NCI-H2107 treated with DMSO at 0.1 percent for 48 hours (cell line): ENCODE results near the gene RPL35.
"Not testable (repeated sequence)": the region's sequence is repeated elsewhere in the genome, so short reads cannot be mapped to it uniquely, and the experiment has no call there.

Experiments used
- DNase-seq: peaks from one replicate; lab custom pipeline; 2025; ENCODE audit not compliant: unreplicated experiment; lab: John Stamatoyannopoulos, UW

RPL35 gene

DNA sequence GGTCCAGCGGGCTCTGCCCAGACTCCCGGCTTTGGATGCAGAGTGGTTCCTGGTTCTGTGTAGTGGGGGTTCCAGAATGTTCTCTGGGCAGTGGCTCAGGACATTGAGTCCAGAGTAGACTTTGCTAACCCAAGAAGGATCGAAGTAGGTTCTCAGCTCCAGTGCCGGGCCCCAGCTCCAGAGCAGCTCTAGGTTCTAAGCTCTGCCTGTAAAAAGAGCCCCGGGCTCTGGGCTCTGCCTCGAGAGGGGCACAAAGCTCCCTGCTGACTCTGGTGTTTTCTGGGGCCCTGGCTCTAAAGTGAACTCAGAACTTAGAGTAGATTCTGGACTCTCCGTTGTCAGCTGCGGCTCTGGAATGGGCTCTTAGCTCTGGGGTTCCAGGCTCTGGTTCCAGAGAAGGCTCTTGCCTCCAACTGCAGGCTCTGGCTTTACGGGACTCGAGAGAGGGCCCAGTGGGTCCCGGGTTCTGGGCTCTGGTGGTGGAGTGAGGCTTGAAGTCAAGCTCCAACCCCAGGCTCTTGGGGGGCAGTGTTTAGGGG lies 8.1 kb downstream of the RPL35 start:
- no peak for DNase-seq

GRCh38 chr9:124852829-124853531 lies 8.8 kb downstream of the RPL35 start, which contains the start of gene WDR38:
TSS of gene WDR38 (plus strand) at chr9:124853460. CDS start at chr9:124853532, 72 bp downstream.
- peak; percentile 26 for DNase-seq

GRCh38 chr9:124852121-124852828 lies 9.5 kb downstream of the RPL35 start:
- DNase-seq, result no peak

DNA sequence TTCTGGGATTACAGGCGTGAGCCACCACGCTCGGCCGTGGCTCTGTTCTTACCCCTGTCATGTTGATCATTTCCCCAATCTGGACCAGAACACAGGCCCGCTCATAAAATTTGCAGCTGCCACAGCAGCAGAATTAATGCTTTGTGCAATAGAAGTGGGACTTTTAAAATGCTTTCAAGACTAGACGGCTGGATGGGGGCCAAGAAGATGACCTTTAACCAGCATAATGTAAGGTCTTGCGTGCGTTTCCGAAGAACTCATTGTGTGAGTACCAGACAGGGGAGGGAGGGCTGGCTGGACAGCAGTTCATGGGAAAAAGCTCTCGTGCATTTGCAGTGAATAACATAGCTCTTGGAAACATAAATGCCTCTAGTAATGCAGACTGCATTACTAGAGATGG lies 12.0 kb downstream of the RPL35 start:
- no peak for DNase-seq

GRCh38 chr9:124846969-124847368 lies 14.8 kb downstream of the RPL35 start:
- no peak for DNase-seq

DNA sequence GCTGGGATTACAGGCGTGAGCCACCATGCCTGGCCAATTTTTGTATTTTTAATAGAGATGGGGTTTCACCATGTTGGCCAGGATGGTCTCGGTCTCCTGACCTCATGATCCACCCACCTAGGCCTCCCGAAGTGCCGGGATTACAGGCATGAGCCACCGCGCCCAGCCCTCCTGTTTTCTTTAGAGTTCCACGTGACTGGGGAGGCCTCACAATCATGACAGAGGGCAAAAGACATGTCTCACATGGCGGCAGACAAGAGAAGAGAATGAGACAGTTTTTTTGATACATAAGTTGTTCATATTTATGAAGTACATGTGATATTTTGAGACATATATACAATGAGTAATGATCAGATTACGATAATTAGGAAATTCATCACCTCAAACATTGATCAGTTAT lies 15.3 kb downstream of the RPL35 start:
- not testable (repeated sequence) for DNase-seq

DNA sequence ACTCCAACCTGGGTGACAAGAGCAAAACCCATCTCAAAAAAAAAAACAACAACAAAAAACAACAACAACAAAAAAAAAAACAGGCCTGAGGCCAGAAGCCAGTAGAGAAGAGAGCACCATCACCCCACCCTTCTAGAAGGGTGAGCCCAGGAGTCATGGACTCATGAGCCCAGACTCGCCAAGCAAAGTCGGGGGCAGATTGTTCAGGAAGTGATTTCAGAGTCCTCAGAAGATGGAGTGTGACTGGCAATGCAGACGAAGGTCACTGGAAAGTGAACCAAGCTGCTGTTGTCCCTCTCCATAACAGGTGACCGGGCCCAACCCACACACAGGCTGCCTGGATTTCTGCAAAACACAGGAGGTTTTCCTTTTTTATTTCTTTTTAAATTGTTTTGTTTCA lies 17.5 kb downstream of the RPL35 start:
- no peak for DNase-seq

- no peak for DNase-seq
Measured at GRCh38 chr9:124843456-124844034, 18.2 kb downstream of the RPL35 start.

DNA sequence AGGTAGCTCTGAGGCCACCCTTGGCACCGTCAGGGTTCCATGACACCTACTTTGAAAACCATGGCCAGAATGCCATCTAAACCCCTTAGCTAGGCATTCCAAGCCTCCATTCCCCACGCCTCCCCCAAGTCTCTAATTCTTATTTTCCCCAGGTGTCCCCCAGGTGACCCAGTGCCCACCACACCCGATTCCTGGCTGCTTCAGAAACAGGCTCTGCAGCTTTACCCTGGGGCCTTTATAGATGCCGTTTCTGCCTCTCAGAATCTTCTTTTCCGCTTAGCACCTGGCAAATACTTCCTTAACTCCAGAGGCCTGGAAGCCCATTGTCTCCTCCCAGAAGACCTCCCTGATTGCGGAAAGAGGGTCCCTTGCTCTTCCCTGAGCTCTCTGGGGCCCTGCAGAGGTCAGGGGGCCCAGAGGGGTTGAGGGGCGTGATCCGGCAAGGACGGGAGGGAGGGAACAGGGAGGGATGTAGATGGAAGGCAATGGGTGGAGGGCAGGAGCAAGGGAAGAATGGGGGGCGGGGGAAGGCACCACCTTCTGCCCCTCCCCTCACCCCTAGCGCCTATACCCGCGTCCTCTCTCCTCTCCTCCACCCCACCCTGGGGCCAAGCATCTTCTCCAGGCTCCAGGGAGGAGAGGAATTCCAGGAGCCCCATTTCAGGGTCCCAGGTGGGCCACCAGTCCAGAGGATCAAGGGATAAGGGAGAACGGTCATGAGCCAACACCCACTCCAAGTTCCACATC lies 20.5 kb downstream of the RPL35 start:
- no peak for DNase-seq

- no peak for DNase-seq
Measured at GRCh38 chr9:124840300-124840833, 21.4 kb downstream of the RPL35 start.

- no peak for DNase-seq
Measured at GRCh38 chr9:124839612-124840299, 22.0 kb downstream of the RPL35 start.

- not testable (repeated sequence) for DNase-seq
Measured at GRCh38 chr9:124838567-124839275, 23.0 kb downstream of the RPL35 start.

- not testable (repeated sequence) for DNase-seq
Measured at GRCh38 chr9:124838132-124838531, 23.6 kb downstream of the RPL35 start.

GRCh38 chr9:124835026-124835557 lies 26.7 kb downstream of the RPL35 start:
- DNase-seq, result peak; percentile 53

DNA sequence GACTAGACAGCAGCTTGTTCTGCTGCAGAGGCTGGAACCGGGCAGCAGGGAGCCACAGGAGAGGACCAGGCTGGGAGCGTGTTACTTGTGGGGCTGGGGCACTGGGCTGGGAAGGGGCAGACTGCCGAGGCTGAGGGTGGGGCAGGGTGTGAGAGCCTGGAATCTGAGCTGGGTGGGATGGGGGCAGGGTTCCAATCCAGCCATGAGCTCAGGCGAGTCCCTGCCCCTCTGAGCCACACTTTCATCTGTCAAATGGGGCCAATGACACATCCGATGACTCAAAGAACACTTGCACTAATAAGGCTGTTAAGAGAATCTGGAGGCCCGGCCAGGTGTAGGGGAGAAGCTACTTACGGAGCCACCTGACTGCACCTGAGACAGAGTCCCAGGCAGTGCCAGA lies 27.2 kb downstream of the RPL35 start:
- no peak for DNase-seq

DNA sequence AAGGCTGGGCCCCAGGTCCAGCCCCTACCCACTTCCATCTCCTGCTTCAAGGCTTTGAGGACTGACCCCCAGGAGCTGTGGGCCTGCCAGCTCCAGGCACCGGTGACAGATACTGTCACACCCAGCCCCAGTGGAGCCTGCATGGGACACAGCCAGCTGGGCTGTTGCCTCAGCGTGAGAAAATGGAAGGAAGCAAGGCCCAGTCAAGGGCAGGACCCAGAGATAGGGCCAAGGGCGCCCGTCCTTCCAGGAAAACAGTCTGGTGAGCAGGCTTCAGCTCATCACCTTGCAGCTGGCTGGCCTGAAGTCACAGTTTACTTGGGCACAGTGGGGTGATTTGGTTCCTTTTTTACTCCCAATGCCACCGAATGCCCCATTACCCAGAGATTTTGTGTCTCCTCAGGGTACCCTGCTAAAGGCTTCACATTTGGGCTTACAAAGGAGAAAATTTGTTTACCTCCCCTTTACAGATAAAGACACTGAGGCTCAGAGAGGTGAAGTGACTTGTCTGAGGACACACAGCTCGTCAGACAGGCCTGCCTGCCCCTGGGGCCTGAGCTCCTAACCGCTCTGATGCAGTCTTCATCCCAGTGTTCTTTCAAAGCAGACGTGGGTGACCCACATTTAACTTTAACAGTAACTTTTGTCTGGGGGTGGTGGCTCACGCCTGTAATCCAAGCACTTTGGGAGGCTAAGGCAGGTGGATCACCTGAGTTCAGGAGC lies 30.0 kb downstream of the RPL35 start:
- DNase-seq, result no peak

DNA sequence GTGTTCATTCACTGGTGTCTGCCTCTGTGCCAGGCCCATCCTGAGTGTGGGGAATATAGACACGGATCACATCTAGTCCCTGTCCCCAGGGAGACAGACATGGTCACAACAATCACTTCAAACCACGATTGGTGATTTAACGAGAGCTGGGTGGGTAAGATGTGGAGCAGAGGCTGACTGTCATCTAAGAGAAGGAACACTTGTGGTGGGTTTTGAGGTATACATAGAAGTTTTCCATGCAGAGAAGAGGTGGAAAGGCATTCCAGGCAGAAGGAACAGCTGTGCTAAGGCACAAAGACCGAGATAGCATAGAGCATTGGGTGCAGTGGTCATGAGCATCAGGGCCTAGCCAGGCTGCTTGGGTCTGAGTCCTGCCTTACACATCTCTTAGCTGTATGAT lies 31.2 kb downstream of the RPL35 start:
- no peak for DNase-seq

DNA sequence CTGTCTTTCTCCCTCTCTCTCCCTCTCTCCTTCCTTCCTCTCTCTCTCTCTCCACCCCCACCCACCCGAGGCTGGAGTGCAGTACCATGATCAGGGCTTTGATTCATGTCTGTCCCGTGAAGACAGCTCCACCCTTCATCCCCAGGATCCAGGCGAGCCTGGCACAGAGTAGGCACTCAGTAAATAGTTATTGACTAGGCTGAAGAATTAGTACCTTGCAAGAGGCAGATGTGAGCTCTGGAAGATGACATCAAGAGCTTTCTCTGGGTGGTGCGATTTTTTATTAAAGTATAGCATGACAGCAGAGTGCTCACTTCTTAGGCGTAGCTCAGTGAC lies 32.5 kb downstream of the RPL35 start:
- no peak for DNase-seq
